SH-SY5Y (cell line): Measurements from ENCODE around the gene MYO1B.

Experiments used
- GATA2 ChIP-seq: IDR thresholded peaks from 2 replicates; pipeline ENCODE4 v1.6.1; 2011; ENCODE audit warnings: mild to moderate bottlenecking, low read depth, low read length
- GATA3 ChIP-seq: IDR thresholded peaks from 2 replicates; pipeline ENCODE4 v1.6.1; 2011; ENCODE audit warnings: low read depth, mild to moderate bottlenecking, low read length, moderate library complexity

DNA sequence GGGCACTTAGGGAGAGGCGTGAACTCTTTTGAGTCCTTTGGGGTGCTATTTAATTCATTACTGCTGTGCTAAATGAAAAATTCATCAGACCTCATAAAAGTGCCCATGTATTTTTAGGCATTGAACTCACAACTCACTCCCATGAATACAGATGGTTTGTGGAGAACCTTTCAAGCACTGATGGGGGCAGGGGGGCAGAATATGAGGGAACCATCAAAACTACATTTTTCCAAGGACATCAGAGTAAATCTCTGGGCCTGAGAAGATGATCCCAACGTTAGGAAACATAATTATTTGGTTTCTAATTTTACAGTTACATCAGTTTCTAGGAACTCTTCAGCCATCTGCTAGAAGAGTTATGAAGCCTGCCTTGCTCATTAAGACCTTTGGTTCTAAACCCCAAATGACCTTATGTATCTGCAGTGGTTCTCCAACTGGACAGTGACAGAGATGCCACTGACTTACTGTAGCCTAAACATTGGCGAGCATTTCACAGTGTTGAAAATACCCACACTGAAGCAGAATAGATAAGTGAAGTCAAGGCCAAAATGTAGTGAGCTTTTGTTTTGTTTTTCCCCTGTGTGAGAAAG lies 90.8 kb downstream of the MYO1B start:
- no peak for TF ChIP-seq GATA2
- TF ChIP-seq GATA3 = no peak
